Keratinocyte (primary cell): Measurements from ENCODE around the gene GAPVD1. TPM values are rescaled to one million over a fixed set of nuclear protein-coding genes. Genes with fewer than 3 reads are reported as not detected.
A peak's percentile ranks its signal among the peaks of the same experiment; 100 is the strongest.

Experiments used
- DNase-seq: peaks from one replicate; pipeline ENCODE4 v3.0.0-alpha.2; 2011; ENCODE audit warnings: low read depth, missing footprints, low spot score
- FAIRE-seq: peaks from 2 replicates; lab custom pipeline; 2011; peaks lifted over from hg19 to GRCh38; lab: Jason Lieb, UNC
- H2AFZ ChIP-seq: 2 replicates; pipeline ENCODE4 v1.6.0; 2012; ENCODE audit warnings: low read length, control low read depth, inconsistent platforms; ENCODE audit not compliant: control insufficient read depth
- H3K27ac ChIP-seq: 2 replicates; pipeline ENCODE4 v1.5.1; 2011; ENCODE audit warnings: low read length; ENCODE audit not compliant: control insufficient read depth, insufficient read depth
- H3K27me3 ChIP-seq: 3 replicates; pipeline ENCODE4 v1.6.0; 2011; ENCODE audit warnings: low read length; ENCODE audit not compliant: control insufficient read depth, insufficient read depth; ENCODE audit errors: extremely low read depth
- H3K36me3 ChIP-seq, 2 experiments: 2 replicates in 1 of 2; 3 replicates in 1 of 2; pipeline ENCODE4 v1.5.1; 2011; ENCODE audit warnings: low read length in 2 of 2, mild to moderate bottlenecking in 1 of 2; ENCODE audit not compliant: control insufficient read depth in 2 of 2, insufficient read depth in 2 of 2; ENCODE audit errors: extremely low read depth in 1 of 2
- H3K4me1 ChIP-seq: 3 replicates; pipeline ENCODE4 v1.5.1; 2011; ENCODE audit warnings: low read length; ENCODE audit not compliant: control insufficient read depth, insufficient read depth; ENCODE audit errors: extremely low read depth
- H3K4me2 ChIP-seq: 3 replicates; pipeline ENCODE4 v1.6.0; 2011; ENCODE audit warnings: low read depth, low read length; ENCODE audit not compliant: control insufficient read depth, insufficient read depth; ENCODE audit errors: extremely low read depth
- H3K4me3 ChIP-seq, 3 experiments: fragments of 200-600 bp in 1 of 3; sonication (generic) in 1 of 3; 2 replicates in 2 of 3; 3 replicates in 1 of 3; pipeline ENCODE4 v1.5.1; 2011 to 2016; ENCODE audit warnings: low read length in 3 of 3, mild to moderate bottlenecking in 3 of 3, control low read depth in 2 of 3, inconsistent platforms in 1 of 3, low read depth in 1 of 3, mixed read lengths in 1 of 3, mixed run types in 1 of 3, moderate library complexity in 1 of 3; ENCODE audit not compliant: control insufficient read depth in 2 of 3, insufficient read depth in 2 of 3; ENCODE audit errors: extremely low read depth in 1 of 3
- H3K79me2 ChIP-seq: 2 replicates; pipeline ENCODE4 v1.6.0; 2012; ENCODE audit warnings: low read length; ENCODE audit not compliant: control insufficient read depth, insufficient read depth
- H3K9ac ChIP-seq: 3 replicates; pipeline ENCODE4 v1.6.0; 2011; ENCODE audit warnings: low read length; ENCODE audit not compliant: control insufficient read depth, insufficient read depth; ENCODE audit errors: extremely low read depth
- H3K9me1 ChIP-seq: 3 replicates; pipeline ENCODE4 v1.6.0; 2011; ENCODE audit warnings: low read length; ENCODE audit not compliant: control insufficient read depth, insufficient read depth; ENCODE audit errors: extremely low read depth
- H3K9me3 ChIP-seq: 2 replicates; pipeline ENCODE4 v1.5.1; 2012; ENCODE audit warnings: low read depth, low read length; ENCODE audit not compliant: control insufficient read depth
- H4K20me1 ChIP-seq: 3 replicates; pipeline ENCODE4 v1.6.0; 2011; ENCODE audit warnings: low read length; ENCODE audit not compliant: control insufficient read depth, insufficient read depth; ENCODE audit errors: extremely low read depth
- EZH2 ChIP-seq: IDR thresholded peaks from one replicate; pipeline ENCODE4 v1.6.1; 2012; ENCODE audit warnings: inconsistent platforms, mild to moderate bottlenecking, low read length, moderate library complexity
- dilution Hi-C: fragments of 300-500 bp; cut with MboI; formaldehyde crosslinking; loops from one replicate; pipeline ENCODE4 v1.7.0; 2020; ENCODE audit warnings: low sequenced_read_pairs; ENCODE audit not compliant: extremely low pct_ligation_motif_present
- polyA plus RNA-seq, 5 experiments: library from polyadenylated mRNA; depleted of rRNA in 3 of 5; stranded (reverse) in 3 of 5; stranded (forward) in 1 of 5; unstranded in 1 of 5; fragments of >200 nt; gene quantifications; 1 replicate in 1 of 5; 2 replicates in 3 of 5; 3 replicates in 1 of 5; pipeline versions ENCODE4 v1.2.1 to v1.2.3, GENCODE V29; 2011 to 2012; ENCODE audit warnings: missing spikeins in 2 of 5, low read depth in 1 of 5, low replicate concordance in 1 of 5
- TF ChIP-seq, protein P1 (sequence below), 3 experiments: IDR thresholded peaks in 1 of 3; conservative IDR thresholded peaks in 1 of 3; optimal IDR thresholded peaks in 1 of 3; 2 replicates in 2 of 3; 3 replicates in 1 of 3; pipeline versions ENCODE3 to v1.5.1; 2011; ENCODE audit warnings: low read length in 3 of 3, mild to moderate bottlenecking in 3 of 3, moderate library complexity in 2 of 3, control low read depth in 1 of 3, inconsistent platforms in 1 of 3; ENCODE audit not compliant: insufficient read depth in 2 of 3; ENCODE audit errors: extremely low read depth in 1 of 3

The GAPVD1 gene
- polyA plus RNA-seq, 1 donor (not counting 4 experiments of a cell fraction or from before 2014, with no cell fraction given): 23.2 TPM

DNA sequence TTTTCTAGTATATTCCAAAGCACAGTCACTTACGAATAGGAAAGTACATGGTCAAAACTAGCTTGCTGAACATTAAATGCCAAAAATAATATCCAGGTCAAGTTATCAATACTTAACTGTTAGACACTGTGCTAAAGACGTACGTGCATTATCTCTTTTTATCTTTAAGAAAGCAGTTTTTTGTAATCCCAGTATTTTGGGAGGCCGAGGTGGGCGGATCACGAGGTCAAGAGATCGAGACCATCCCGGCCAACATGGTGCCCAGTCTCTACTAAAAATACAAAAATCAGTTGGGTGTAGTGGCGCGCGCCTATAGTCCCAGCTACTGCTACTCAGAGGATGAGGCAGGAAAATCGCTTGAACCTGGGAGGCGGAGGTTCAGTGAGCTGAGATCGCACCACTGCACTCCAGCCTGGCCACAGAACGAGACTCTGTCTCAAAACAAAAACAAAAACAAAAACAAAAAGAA, 17.8 kb upstream of the GAPVD1 start:
- dilution Hi-C loops: no loop called here
- TF ChIP-seq, protein P1, sequence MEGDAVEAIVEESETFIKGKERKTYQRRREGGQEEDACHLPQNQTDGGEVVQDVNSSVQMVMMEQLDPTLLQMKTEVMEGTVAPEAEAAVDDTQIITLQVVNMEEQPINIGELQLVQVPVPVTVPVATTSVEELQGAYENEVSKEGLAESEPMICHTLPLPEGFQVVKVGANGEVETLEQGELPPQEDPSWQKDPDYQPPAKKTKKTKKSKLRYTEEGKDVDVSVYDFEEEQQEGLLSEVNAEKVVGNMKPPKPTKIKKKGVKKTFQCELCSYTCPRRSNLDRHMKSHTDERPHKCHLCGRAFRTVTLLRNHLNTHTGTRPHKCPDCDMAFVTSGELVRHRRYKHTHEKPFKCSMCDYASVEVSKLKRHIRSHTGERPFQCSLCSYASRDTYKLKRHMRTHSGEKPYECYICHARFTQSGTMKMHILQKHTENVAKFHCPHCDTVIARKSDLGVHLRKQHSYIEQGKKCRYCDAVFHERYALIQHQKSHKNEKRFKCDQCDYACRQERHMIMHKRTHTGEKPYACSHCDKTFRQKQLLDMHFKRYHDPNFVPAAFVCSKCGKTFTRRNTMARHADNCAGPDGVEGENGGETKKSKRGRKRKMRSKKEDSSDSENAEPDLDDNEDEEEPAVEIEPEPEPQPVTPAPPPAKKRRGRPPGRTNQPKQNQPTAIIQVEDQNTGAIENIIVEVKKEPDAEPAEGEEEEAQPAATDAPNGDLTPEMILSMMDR (optimal IDR thresholded peaks at IDR 0.05 in 1 of 3, IDR thresholded peaks at IDR 0.05 in 1 of 3, conservative IDR thresholded peaks at IDR 0.05 in 1 of 3; ENCODE audit: extremely low read depth in 1 of 3, insufficient read depth in 2 of 3, low read length in 3 of 3): no peak
- TF ChIP-seq EZH2: no peak
- FAIRE-seq (no peak), DNase-seq (no peak)
- H4K20me1 ChIP-seq: peaks cover 20% of the 10 kb centered on the region
- peaks cover 21% of the 10 kb centered on the region for H3K4me1 ChIP-seq
- no peak overlapping the region for H3K9ac ChIP-seq
- H3K79me2 ChIP-seq: peaks cover 30% of the 10 kb centered on the region
- no peaks in the 10 kb centered on the region for H3K9me1 ChIP-seq
- no peaks in the 10 kb centered on the region for H3K9me3 ChIP-seq
- H3K4me3 ChIP-seq: no peak overlapping the region
- peak overlapping the region; percentile 99 for H3K27ac ChIP-seq
- peaks cover 7 to 17% of the 10 kb centered on the region in 2 experiments for H3K36me3 ChIP-seq
- no peak overlapping the region for H2AFZ ChIP-seq
- H3K4me2 ChIP-seq: no peak overlapping the region
- no peaks in the 10 kb centered on the region for H3K27me3 ChIP-seq

DNA sequence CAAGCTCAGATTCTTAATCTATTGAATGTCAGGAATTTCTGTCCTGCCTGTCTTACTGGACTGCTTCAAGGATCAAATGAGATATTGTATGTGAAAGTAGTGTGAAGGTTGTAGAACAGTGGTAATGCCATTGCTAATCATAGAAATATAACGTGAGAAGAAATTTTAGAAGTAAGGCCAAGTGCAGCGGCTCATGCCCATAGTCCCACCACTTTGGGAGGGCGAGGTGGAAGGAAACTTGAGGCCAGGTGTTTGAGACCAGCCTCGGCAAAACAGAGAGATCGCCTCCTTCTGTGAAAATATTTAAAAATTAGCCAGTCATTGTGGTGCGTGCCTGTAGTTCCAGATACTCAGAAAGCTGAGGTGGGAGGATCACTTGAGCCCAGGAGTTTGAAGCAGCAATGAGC, 15.4 kb upstream of the GAPVD1 start:
- Histone ChIP-seq H2AFZ (no peak overlapping the region), H3K79me2 (peaks cover 6% of the 10 kb centered on the region), H3K27ac (no peak overlapping the region), H3K9me3 (no peaks in the 10 kb centered on the region), H3K4me2 (no peak overlapping the region), H3K36me3 (no peaks in the 10 kb centered on the region), H4K20me1 (no peaks in the 10 kb centered on the region), H3K27me3 (no peaks in the 10 kb centered on the region), H3K4me3 (no peak overlapping the region), H3K9ac (no peak overlapping the region), H3K9me1 (no peaks in the 10 kb centered on the region), H3K4me1 (peaks cover 18% of the 10 kb centered on the region)
- DNase-seq (no peak), FAIRE-seq (no peak)
- TF ChIP-seq, protein P1 (optimal IDR thresholded peaks at IDR 0.05 in 1 of 3, IDR thresholded peaks at IDR 0.05 in 1 of 3, conservative IDR thresholded peaks at IDR 0.05 in 1 of 3; ENCODE audit: extremely low read depth in 1 of 3, insufficient read depth in 2 of 3, low read length in 3 of 3): no peak
- TF ChIP-seq EZH2: no peak
- dilution Hi-C loops: no loop called here
